ENCODE measurements around the gene CREB3L2.

CREB3L2 gene

DNA sequence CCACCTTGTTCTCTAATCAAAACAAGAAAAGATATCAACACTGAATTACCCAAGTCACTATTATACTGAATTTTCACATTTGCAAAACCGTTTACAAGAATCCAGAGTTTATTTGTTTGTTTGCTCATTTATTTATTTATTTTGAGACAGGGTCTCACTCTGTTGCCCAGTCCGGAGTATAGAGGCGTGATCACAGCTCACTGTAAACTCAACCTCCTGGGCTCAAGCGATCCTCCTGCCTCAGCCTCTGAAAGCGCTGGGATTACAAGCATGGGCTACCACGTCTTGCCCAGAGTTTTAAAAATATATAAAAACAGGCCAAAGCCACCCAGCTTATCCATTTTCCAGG lies 8.5 kb downstream of the CREB3L2 start:
- no peak for TF ChIP-seq ZFX (IDR thresholded peaks at IDR 0.05)
- TF ChIP-seq, protein P1, sequence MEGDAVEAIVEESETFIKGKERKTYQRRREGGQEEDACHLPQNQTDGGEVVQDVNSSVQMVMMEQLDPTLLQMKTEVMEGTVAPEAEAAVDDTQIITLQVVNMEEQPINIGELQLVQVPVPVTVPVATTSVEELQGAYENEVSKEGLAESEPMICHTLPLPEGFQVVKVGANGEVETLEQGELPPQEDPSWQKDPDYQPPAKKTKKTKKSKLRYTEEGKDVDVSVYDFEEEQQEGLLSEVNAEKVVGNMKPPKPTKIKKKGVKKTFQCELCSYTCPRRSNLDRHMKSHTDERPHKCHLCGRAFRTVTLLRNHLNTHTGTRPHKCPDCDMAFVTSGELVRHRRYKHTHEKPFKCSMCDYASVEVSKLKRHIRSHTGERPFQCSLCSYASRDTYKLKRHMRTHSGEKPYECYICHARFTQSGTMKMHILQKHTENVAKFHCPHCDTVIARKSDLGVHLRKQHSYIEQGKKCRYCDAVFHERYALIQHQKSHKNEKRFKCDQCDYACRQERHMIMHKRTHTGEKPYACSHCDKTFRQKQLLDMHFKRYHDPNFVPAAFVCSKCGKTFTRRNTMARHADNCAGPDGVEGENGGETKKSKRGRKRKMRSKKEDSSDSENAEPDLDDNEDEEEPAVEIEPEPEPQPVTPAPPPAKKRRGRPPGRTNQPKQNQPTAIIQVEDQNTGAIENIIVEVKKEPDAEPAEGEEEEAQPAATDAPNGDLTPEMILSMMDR (conservative IDR thresholded peaks at IDR 0.05): no peak
- no peak overlapping the region for H3K27ac ChIP-seq

DNA sequence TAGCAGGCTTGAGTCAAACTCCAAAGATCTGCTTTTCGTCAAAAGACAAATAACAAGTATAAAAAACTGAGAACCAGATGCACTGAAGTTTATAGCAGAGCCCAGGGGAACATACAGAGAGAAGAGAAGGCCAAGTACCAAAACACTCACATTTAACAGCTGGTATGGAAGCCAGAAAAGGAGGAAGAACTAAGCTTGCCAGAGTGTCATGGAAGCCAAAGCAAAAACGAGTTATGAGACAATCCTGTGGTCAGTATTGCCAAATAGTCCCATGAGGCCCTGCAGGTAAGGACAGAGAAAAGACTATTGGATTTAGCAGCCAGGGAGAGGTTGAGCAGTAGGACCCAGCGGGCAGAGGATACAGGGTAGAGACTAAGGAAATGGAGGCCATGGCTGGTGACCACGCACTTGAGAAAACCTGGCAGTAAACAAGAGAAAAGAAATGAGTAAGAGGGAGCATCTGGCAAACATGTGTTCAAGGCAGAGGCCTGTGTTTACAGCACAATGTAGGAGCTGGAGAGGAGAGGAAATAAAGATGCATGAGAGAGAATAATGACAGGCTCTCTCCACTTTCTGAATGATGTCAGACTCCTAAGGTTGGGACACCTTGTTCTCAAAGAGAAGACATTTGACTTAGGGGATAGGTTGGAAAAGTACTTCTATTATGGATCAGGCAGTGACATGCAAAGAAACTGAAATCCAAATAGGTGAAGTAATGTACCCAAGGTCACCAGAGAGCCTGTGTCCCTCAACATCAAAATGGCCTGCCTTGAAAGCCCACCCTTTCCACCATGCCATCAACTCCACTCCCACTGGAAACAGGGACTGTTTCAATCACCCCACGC lies 9.1 kb downstream of the CREB3L2 start:
- TF ChIP-seq, protein P1 (conservative IDR thresholded peaks at IDR 0.05): no peak
- TF ChIP-seq ZFX (IDR thresholded peaks at IDR 0.05): no peak
- H3K27ac ChIP-seq: no peak overlapping the region

DNA sequence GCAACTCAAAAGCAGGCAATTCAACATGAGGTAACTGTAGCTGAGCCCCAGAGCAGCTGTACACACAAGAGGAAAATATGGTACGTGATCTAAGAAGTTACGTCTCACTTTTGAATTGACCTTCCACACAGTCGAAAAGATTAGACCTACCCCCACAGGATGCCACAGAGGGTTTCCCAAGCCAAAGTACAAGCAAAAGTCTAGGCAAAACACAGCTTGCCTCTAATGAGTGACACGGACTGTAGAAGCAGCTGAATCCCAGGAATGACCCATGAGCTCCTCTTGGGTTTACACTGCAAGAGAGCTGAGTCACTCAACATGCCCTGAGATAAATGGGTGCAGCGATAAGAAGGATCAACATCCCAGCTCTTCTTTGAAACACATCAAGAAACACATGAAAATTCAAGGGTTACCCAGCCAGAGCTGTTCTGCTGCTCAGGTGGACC lies 9.8 kb downstream of the CREB3L2 start:
- H3K27ac ChIP-seq: no peak overlapping the region
- no peak for TF ChIP-seq ZFX (IDR thresholded peaks at IDR 0.05)
- TF ChIP-seq, protein P1 (conservative IDR thresholded peaks at IDR 0.05): no peak

DNA sequence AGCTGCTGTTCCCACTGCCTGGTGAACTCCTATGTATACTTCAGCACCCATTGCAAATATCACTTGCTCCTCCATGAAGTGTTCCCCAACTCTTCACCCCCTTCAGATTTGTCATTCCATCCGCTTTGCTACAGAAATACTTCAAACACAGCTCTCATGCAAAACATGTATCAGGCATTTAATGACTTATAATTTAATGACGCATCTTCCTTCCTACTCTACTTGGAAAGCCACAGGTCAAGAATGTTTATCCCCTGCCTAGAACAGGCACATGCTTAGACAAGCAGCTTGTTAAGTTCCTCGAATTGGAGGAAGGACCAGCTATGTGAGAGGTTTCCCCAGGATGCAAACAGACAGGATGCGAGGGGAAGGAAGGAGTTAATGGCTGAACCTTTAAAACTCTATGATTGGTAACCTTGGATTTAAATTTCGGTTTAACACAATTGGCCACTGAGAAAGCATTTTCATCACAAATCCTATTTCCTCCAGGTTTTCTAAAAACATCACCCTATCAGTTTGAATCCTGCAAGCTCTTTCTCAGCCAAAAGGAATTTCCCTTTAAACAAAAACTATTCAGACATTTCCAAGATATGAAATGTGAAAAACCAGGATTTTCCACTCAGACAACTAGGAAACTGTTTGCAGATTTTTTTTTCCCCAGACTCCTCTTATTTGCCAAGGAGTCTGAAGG lies 11.5 kb downstream of the CREB3L2 start:
- TF ChIP-seq, protein P1 (conservative IDR thresholded peaks at IDR 0.05): no peak
- no peak for TF ChIP-seq ZFX (IDR thresholded peaks at IDR 0.05)
- no peak overlapping the region for H3K27ac ChIP-seq

DNA sequence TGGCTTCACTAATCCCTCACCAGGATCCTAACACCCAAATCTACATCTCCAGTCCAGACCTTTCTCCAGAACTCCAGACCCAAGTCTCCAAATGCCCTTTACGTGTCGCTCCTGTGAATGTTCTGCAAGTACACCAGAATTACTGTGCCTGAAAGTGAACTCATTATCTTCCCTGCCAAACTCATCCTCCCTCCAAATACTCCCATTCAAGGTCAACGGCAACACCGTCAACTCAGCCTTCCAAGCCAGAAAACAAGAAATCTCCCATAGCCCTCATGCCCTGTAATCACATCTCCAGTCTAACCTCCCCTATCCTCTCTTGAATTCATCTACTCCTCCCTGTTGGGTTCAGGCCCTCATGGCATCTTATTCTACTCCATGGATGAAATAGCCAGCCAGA lies 12.3 kb downstream of the CREB3L2 start:
- H3K27ac ChIP-seq: no peak overlapping the region
- no peak for TF ChIP-seq ZFX (IDR thresholded peaks at IDR 0.05)
- TF ChIP-seq, protein P1 (conservative IDR thresholded peaks at IDR 0.05): no peak

DNA sequence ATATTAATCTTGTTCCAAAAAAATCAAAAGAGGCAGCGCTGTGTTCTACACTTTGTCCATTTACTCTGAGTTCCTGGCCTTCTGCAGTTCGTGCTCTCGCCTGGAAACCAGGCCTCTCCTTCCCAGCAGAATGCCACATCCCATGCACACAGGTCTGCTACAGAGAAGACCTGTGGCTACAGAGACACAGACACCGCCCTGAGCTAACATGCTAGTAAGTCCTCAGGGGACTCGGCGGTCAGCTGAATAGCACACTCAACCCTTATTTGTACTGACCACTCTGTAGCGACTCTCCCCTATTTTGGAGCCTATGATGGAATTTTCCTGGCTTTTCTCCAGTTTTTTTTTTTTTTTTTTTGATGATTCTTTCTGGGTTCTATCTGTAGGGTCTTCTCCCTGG lies 12.8 kb downstream of the CREB3L2 start:
- TF ChIP-seq ZFX (IDR thresholded peaks at IDR 0.05): no peak
- TF ChIP-seq, protein P1 (conservative IDR thresholded peaks at IDR 0.05): no peak
- no peak overlapping the region for H3K27ac ChIP-seq

DNA sequence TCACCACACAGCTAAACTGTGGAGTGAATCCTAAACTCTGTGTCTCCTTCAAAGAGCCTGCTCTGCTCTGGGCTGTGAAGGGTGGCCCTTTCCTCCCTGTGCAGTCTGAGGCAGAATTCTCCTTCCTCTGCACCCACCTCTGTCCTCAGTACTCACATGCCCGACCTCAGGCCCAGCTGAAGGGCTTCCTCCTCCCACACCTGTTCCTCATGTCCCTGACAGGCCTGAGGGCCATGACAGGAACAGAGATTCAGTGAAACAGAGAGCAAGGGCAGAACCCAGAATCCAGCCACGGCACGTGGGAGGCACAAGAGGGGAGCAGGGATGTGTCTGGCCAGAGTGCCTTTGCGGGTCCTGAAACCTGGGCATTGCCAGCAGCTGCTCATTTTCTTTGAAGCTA lies 13.9 kb downstream of the CREB3L2 start:
- TF ChIP-seq, protein P1 (conservative IDR thresholded peaks at IDR 0.05): no peak
- no peak for TF ChIP-seq ZFX (IDR thresholded peaks at IDR 0.05)
- no peak overlapping the region for H3K27ac ChIP-seq
